ENCODE data around the gene NRAP.

- TF ChIP-seq CTCF (IDR thresholded peaks at IDR 0.05) (no peak), EZH2 (IDR thresholded peaks at IDR 0.05) (no peak), EZH2phosphoT487 (IDR thresholded peaks at IDR 0.05) (no peak)
These were observed 63.3 kb downstream of the NRAP start for GRCh38 chr10:113600569-113600968.
